GM18507 (cell line): ENCODE results near the gene VWA3B.
"Not testable (repeated sequence)": the region's sequence is repeated elsewhere in the genome, so short reads cannot be mapped to it uniquely, and the experiment has no call there.

Source experiments
- DNase-seq: peaks from one replicate; pipeline ENCODE4 v3.0.0; 2011; ENCODE audit warnings: low read depth; ENCODE audit not compliant: insufficient read length; ENCODE audit errors: extremely low spot score
- FAIRE-seq: peaks from 2 replicates; lab custom pipeline; 2011; peaks lifted over from hg19 to GRCh38; lab: Jason Lieb, UNC

Gene VWA3B

DNA sequence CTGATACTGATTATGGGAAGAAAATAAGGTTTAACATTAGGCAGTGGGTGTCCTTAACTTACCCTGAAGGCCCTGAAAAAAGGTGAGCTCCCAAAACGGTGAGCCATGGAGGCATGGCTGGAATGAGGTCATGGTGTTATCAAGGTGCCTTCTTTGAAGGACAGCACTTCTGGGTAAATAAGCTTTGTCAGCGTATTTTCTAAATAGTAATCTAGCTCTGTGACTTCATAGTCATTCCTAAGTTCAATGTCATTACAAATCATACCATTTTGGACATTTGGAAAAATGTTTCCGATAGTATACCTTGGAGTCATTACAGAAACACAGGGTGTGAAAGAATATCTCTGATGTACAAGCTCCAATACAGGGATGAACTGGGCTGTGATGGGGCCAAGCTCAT, 224.1 kb downstream of the VWA3B start:
- DNase-seq (no peak), FAIRE-seq (no peak)

DNA sequence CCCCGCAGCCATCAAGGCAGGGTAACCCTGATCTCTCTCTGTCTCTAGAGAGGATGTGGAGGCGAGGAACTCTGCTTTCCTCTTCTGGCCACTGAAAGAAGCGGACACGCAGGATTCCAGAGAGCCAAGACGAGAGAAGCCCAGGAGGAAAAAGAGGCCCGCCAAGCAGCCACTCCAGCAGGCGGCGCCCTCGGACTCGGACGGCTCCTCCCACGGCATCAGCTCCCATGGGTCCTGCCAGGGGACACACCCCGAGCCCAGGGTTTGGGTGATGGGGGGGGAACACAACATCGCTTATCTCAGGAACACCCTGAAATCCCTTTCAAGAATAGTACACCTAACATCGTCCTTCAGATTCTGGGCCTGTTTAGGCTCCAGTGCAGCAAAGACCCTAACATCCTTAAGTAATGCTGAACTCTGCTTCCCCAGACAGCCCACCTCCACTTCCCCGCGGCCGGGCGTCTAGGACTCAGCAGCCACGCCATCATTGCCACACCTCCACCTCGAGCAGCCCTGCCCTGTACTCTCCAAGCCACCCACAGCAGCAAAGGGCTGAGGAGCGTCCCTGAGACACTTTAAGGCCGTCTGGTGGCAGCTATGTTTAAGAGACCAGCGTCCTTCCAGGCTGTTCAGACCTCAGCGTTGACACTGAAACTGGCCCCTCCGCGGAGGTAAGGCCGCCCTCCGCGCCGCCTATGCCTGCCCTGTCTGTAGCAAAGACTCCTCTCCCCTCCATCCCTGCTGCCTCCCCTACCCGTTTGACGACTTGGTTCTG, 225.0 kb downstream of the VWA3B start:
- FAIRE-seq (no peak), DNase-seq (no peak)

GRCh38 chr2:98313492-98314250, 226.7 kb downstream of the VWA3B start:
- DNase-seq (no peak), FAIRE-seq (no peak)

DNA sequence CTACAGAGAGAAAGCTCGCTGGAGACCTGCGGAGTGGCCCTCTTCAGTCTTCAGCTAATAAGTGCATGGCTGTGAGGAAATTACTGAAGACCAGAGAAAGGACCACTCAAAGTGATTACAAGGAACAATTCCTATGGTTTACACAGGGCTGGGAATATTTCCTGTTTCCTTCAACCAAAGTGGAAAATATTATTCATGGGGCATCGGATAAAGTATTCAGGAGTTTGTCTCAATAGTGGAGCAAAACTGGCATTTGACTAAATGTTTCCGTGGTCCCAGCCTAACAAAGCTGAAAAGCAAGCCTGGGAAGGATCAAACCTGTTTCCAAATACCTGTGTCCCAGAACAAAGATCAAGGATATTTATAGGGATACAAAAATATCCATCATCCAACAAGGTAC, 227.3 kb downstream of the VWA3B start:
- DNase-seq (no peak), FAIRE-seq (no peak)

GRCh38 chr2:98315957-98316356, 229.0 kb downstream of the VWA3B start:
- no peak for FAIRE-seq
- no peak for DNase-seq

DNA sequence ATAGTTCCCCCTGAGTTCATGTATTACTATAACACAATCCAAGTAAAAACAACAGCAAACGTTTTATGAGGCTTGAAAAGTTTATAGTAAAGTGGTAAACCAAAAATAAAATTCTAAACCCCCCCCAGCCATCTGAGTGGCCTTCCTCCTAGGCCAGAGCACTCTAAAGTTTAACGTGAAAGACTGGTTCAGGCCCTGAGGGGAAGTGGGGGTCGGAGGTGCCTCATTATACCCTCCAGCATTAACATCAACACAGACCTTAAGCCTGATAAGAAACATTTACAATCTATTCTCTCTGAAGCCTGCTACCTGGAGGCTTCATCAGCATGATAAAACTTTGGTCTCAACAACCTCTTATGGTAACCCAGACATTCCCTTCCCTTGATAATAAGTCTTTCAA, 230.2 kb downstream of the VWA3B start:
- no peak for DNase-seq
- no peak for FAIRE-seq

GRCh38 chr2:98320171-98320570, 233.2 kb downstream of the VWA3B start:
- not testable (repeated sequence) for DNase-seq, FAIRE-seq

- DNase-seq, result no peak
- FAIRE-seq, result no peak
These were observed 237.2 kb downstream of the VWA3B start for GRCh38 chr2:98324181-98324580.

DNA sequence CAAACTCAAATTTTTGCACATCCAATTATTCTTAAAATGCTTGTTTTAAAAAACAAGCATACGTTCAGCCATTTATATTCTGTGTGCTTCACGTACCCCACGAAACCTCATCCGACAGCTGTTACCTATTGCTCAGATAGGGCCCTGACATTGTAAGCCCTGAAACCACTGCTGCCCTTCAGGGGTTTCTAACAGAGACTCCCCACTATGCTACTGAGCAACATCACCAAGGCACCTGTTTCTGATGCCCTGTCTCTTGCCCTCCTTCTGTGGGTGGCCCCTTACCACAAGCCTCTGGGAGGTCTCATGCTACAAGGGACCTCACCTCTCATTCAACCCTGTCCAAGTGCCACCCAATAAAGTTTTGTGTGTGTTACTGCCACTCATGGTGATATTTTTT, 240.8 kb downstream of the VWA3B start:
- DNase-seq (no peak), FAIRE-seq (no peak)

GRCh38 chr2:98329549-98329948, 242.6 kb downstream of the VWA3B start:
- no peak for DNase-seq
- FAIRE-seq, result no peak

DNA sequence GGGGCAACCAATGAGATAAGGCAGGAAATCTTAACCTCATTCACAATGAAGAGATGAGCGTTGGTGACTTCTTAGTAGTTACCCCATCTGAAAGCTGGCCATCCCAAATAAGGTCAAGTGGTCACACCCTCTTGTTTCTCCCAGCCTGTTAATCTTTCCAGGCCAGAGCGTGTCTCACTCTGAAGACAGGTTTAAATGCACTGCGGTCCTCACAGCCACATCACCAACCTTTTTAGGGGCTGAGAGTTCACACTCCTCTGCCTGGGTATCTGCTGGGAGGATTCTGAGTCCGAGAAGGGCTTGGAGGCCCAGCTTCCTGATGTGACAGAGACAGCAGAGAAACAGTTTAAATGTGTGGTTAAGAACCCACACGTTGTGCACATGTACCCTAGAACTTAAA, 246.0 kb downstream of the VWA3B start:
- FAIRE-seq (no peak), DNase-seq (no peak)

GRCh38 chr2:98333922-98334321, 247.0 kb downstream of the VWA3B start:
- DNase-seq (no peak), FAIRE-seq (no peak)

GRCh38 chr2:98334439-98335078, 247.6 kb downstream of the VWA3B start:
- DNase-seq (no peak), FAIRE-seq (no peak)

GRCh38 chr2:98335271-98335670, 248.3 kb downstream of the VWA3B start:
- no peak for FAIRE-seq
- DNase-seq, result no peak

DNA sequence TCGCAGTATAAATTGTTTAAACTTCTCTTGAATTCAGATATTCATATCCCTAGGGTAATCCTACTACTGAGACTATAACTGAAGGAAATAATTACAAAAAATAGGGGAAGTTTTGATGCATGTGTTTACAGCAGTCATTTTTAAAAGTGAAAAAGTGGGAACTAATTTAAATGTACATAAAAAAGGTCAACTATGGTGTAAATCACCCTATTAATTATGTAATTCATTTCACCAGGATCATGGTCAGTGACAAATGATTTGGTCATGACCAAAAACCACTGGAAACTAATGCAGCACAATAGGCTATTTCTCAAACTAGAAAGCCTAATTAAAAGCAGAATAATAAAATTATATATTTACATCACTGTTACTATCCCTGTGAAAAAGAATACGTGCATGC, 254.3 kb downstream of the VWA3B start:
- no peak for DNase-seq
- no peak for FAIRE-seq

GRCh38 chr2:98343285-98343684, 256.3 kb downstream of the VWA3B start:
- no peak for FAIRE-seq

DNA sequence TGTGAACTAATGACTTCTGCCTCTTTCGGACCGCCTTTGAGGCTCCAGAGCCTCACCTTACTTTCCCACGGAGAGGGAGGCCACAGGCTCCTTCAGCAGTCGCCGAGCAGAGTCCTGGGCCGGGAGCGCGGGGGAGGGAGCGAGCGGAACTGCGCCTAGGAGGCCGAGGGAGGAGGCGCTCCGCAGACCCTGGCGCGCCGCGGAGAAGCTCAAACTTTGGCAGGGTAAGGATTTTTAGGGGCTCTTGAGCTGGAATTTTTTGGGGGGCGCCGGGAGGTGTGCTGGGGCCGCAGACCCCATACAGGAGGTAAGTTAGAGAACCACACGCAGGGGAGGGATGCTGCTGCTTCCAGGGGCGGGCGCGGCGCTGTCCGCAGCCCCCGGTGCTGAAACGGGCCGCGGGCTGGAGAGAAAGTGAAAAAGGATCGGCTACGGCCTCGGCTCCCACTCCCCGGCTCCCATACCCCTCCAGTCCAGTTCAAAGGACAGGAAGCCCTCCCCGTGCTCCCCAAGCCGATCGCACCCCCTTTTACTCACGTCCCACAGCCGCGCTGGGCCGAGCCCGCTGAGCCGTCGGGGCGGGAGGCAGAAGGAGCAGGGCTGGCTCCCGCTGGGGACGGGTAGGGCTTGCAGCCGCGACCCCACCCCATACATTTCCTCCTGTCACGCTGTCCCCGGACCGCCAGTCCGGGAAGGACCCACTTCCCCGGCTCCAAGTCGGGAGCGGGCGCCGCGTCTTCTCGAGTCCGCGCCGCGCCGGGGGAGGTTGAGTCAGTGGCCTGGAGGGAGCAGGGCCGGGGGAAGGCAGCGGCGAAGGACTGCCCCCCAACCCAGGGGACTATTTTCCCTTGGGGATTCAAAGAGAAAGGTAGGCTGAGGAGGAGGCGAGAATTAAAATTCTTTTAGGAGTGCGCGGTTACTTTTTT, 259.6 kb downstream of the VWA3B start, which contains the start of gene CNGA3:
CNGA3 (plus strand) TSS at position 146 of the 926 bp plus-strand sequence. CDS start 23,520 bp downstream, outside the sequence.
- DNase-seq (no peak), FAIRE-seq (no peak)

More at GRCh38 chr2:98343285-98343684, 256.3 kb downstream of the VWA3B start:
- no peak for DNase-seq

GRCh38 chr2:98347298-98348065, 260.5 kb downstream of the VWA3B start:
- no peak for FAIRE-seq
- no peak for DNase-seq
